GM12875 (cell line): Measurements from ENCODE around the gene NOTCH3.

Experiments
- H3K4me3 ChIP-seq: one replicate; pipeline ENCODE4 v1.5.1; 2011; ENCODE audit warnings: low read depth, low read length, control low read depth
- CTCF ChIP-seq: IDR thresholded peaks from 2 replicates; pipeline ENCODE4 v1.5.1; 2011; ENCODE audit warnings: low read depth, mild to moderate bottlenecking, control low read depth, inconsistent platforms, low read length, moderate library complexity, borderline replicate concordance; ENCODE audit not compliant: insufficient read depth

Gene NOTCH3

GRCh38 chr19:15120135-15121026 is 80.4 kb downstream of the NOTCH3 start:
- H3K4me3 ChIP-seq: no peak overlapping the region
- no peak for TF ChIP-seq CTCF

GRCh38 chr19:15118789-15119494 is 81.9 kb downstream of the NOTCH3 start:
- no peak overlapping the region for H3K4me3 ChIP-seq
- TF ChIP-seq CTCF: no peak

GRCh38 chr19:15118248-15118647 is 82.5 kb downstream of the NOTCH3 start:
- no peak overlapping the region for H3K4me3 ChIP-seq
- no peak for TF ChIP-seq CTCF

GRCh38 chr19:15116856-15117255 is 83.9 kb downstream of the NOTCH3 start:
- no peak for TF ChIP-seq CTCF
- H3K4me3 ChIP-seq: no peak overlapping the region

- H3K4me3 ChIP-seq: no peak overlapping the region
- TF ChIP-seq CTCF: no peak
Observed at GRCh38 chr19:15115762-15116615, 84.8 kb downstream of the NOTCH3 start.

- no peak overlapping the region for H3K4me3 ChIP-seq
- TF ChIP-seq CTCF: no peak
Observed at GRCh38 chr19:15115080-15115479, 85.7 kb downstream of the NOTCH3 start.
